ENCODE results near the gene SLC16A6. TPM values are rescaled to one million over a fixed set of nuclear protein-coding genes. Genes with fewer than 3 reads are reported as not detected.
"Not testable (repeated sequence)": the region's sequence is repeated elsewhere in the genome, so short reads cannot be mapped to it uniquely, and the experiment has no call there.

SLC16A6 gene
- total and polyA plus RNA-seq, 7 experiments from 2014 or later = 0.74 to 12.5 (median 5.8) TPM

GRCh38 chr17:68288375-68288774, 2.6 kb downstream of the SLC16A6 start:
- Histone ChIP-seq H3K27me3 (ENCODE audit: control insufficient read depth in 2 of 2, insufficient read depth in 2 of 2, low read length in 2 of 2) (no peaks in the 10 kb centered on the region), H3K4me3 (ENCODE audit: low read length) (no peak overlapping the region), H3K4me1 (ENCODE audit: control insufficient read depth in 2 of 2, insufficient read depth in 2 of 2, low read length in 2 of 2) (peaks cover 22 to 31% of the 10 kb centered on the region in 2 donors), H3K9me3 (ENCODE audit: control insufficient read depth in 2 of 3, low read length in 3 of 3) (no peaks in the 10 kb centered on the region), H3K36me3 (ENCODE audit: control insufficient read depth in 2 of 3, insufficient read depth in 3 of 3, low read length in 3 of 3) (no peaks in the 10 kb centered on the region), H3K27ac (ENCODE audit: low read depth, low read length) (no peak overlapping the region)
- POLR2A ChIA-PET = interaction anchor here (0.7 to 6.7 kb wide), 8 partner anchors 14 to 149 kb away, joined by 3 to 84 read pairs (median 4); partner anchors contain the start of gene AMZ2
- DNase-seq (no peak), ATAC-seq (no peak)
- Mint-ChIP-seq H3K36me3 (peaks cover 0 to 11% (median 0%) of the 10 kb centered on the region in 5 donors), H3K4me3 (peak overlapping the region in 5 of 10 donors; percentile 72 to 100 (median 97)), H3K27ac (peak overlapping the region; percentile 29 to 99 (median 92)), H3K27me3 (no peaks in the 10 kb centered on the region), H3K4me1 (peaks cover 28 to 65% (median 50%) of the 10 kb centered on the region in 7 donors), H3K9me3 (peaks cover 0 to 3% (median 0%) of the 10 kb centered on the region in 11 donors)
- CTCF ChIA-PET = interaction anchor here (0.6 to 2.6 kb wide), 7 partner anchors 10 to 174 kb away, joined by 3 to 10 read pairs (median 3); no protein-coding TSS in a partner anchor
- intact Hi-C loops (cut with micrococcal nuclease) = no loop called here

DNA sequence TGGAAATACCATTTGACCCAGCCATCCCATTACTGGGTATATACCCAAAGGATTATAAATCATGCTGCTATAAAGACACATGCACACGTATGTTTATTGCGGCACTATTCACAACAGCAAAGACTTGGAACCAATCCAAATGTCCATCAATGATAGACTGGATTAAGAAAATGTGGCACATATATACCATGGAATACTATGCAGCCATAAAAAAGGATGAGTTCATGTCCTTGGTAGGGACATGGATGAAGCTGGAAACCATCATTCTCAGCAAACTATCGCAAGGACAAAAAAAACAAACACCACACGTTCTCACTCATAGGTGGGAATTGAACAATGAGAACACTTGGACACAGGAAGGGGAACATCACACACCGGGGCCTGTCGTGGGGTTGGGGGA, 9.0 kb downstream of the SLC16A6 start:
- Mint-ChIP-seq H3K9me3 (peaks cover 0 to 15% (median 0%) of the 10 kb centered on the region in 11 donors), H3K36me3 (peaks cover 5 to 40% (median 31%) of the 10 kb centered on the region in 5 donors), H3K4me1 (peaks cover 2 to 34% (median 13%) of the 10 kb centered on the region in 7 donors)
- H3K27ac Mint-ChIP-seq; DNase-seq; H3K4me1 ChIP-seq (ENCODE audit: control insufficient read depth in 2 of 2, insufficient read depth in 2 of 2, low read length in 2 of 2); H3K27me3 ChIP-seq (ENCODE audit: control insufficient read depth in 2 of 2, insufficient read depth in 2 of 2, low read length in 2 of 2); H3K4me3 Mint-ChIP-seq; H3K9me3 ChIP-seq (ENCODE audit: control insufficient read depth in 2 of 3, low read length in 3 of 3); H3K27me3 Mint-ChIP-seq; ATAC-seq; CTCF ChIA-PET; intact Hi-C loops (cut with micrococcal nuclease); H3K4me3 ChIP-seq (ENCODE audit: low read length); H3K27ac ChIP-seq (ENCODE audit: low read depth, low read length): not testable (repeated sequence)
- peaks cover 1 to 11% (median 6%) of the 10 kb centered on the region in 3 experiments for H3K36me3 ChIP-seq (ENCODE audit: control insufficient read depth in 2 of 3, insufficient read depth in 3 of 3, low read length in 3 of 3)
- POLR2A ChIA-PET = interaction anchor here (1.5 kb wide), 1 partner anchor 9 kb away, joined by 3 read pairs; the partner anchor contains the start of gene SLC16A6

DNA sequence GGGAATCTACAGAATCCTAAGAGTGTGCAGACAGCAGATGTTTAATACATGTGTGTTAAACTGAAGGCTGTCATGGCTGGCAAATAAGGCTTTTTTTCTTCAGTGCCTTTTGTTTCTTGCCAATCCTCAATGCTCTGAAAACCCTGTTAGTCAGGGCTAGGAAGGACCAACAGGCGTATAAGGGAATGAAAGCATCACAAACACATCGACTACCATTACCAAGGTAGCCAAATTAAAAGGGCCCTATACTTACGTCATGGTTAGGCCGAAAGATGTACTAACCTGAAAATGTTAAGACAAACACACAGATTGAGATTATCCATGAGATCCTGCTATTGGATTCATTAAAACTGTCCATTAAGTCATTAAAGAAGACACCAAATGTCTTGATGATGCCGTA, 13.1 kb downstream of the SLC16A6 start:
- Histone ChIP-seq H3K9me3 (ENCODE audit: control insufficient read depth in 2 of 3, low read length in 3 of 3) (no peaks in the 10 kb centered on the region), H3K27me3 (ENCODE audit: control insufficient read depth in 2 of 2, insufficient read depth in 2 of 2, low read length in 2 of 2) (no peaks in the 10 kb centered on the region), H3K27ac (ENCODE audit: low read depth, low read length) (no peak overlapping the region), H3K4me3 (ENCODE audit: low read length) (no peak overlapping the region), H3K4me1 (ENCODE audit: control insufficient read depth in 2 of 2, insufficient read depth in 2 of 2, low read length in 2 of 2) (no peaks in the 10 kb centered on the region), H3K36me3 (ENCODE audit: control insufficient read depth in 2 of 3, insufficient read depth in 3 of 3, low read length in 3 of 3) (peaks cover 6 to 30% (median 6%) of the 10 kb centered on the region in 3 experiments)
- Mint-ChIP-seq H3K9me3 (peaks cover 0 to 15% (median 0%) of the 10 kb centered on the region in 11 donors), H3K4me3 (no peak overlapping the region), H3K27me3 (no peaks in the 10 kb centered on the region), H3K4me1 (peaks cover 0 to 18% (median 9%) of the 10 kb centered on the region in 7 donors), H3K27ac (no peak overlapping the region), H3K36me3 (peaks cover 5 to 54% (median 38%) of the 10 kb centered on the region in 5 donors)
- CTCF ChIA-PET = interaction anchor here (0.7 to 1.0 kb wide), 3 partner anchors 10 to 153 kb away, joined by 3 to 5 read pairs (median 3); no protein-coding TSS in a partner anchor
- intact Hi-C loops (cut with micrococcal nuclease) = no loop called here
- no peak for ATAC-seq
- POLR2A ChIA-PET = interaction anchor here (1.2 kb wide), 1 partner anchor 15 kb away, joined by 3 read pairs; no protein-coding TSS in a partner anchor
- DNase-seq = no peak

GRCh38 chr17:68276339-68276738, 14.6 kb downstream of the SLC16A6 start:
- POLR2A ChIA-PET = interaction anchor here (0.7 to 1.3 kb wide), 3 partner anchors 12 to 142 kb away, joined by 4 to 7 read pairs (median 4); no protein-coding TSS in a partner anchor
- not testable (repeated sequence) for H3K27ac ChIP-seq (ENCODE audit: low read depth, low read length)
- CTCF ChIA-PET = interaction anchor here (1.4 kb wide), 1 partner anchor 157 kb away, joined by 3 read pairs; no protein-coding TSS in a partner anchor

GRCh38 chr17:68273722-68274121, 17.2 kb downstream of the SLC16A6 start:
- no peak overlapping the region for H3K4me3 ChIP-seq (ENCODE audit: low read length)
- Mint-ChIP-seq H3K27me3 (no peaks in the 10 kb centered on the region), H3K36me3 (peaks cover 9 to 52% (median 28%) of the 10 kb centered on the region in 5 donors), H3K4me1 (peaks cover 0 to 5% (median 0%) of the 10 kb centered on the region in 7 donors), H3K4me3 (no peak overlapping the region), H3K9me3 (peaks cover 0 to 6% (median 0%) of the 10 kb centered on the region in 11 donors), H3K27ac (no peak overlapping the region)
- H3K4me1 ChIP-seq (ENCODE audit: control insufficient read depth in 2 of 2, insufficient read depth in 2 of 2, low read length in 2 of 2) = no peaks in the 10 kb centered on the region
- no peak overlapping the region for H3K27ac ChIP-seq (ENCODE audit: low read depth, low read length)
- peaks cover 9 to 50% (median 10%) of the 10 kb centered on the region in 3 experiments for H3K36me3 ChIP-seq (ENCODE audit: control insufficient read depth in 2 of 3, insufficient read depth in 3 of 3, low read length in 3 of 3)
- no peaks in the 10 kb centered on the region for H3K9me3 ChIP-seq (ENCODE audit: control insufficient read depth in 2 of 3, low read length in 3 of 3)
- ChIA-PET CTCF (interaction anchor here (0.5 kb wide), 1 partner anchor 8 kb away, joined by 3 read pairs; no protein-coding TSS in a partner anchor), POLR2A (interaction anchor here (1.0 to 2.6 kb wide), 2 partner anchors 15 to 17 kb away, joined by 4 to 12 read pairs; partner anchors contain the start of genes ARSG and SLC16A6)
- ATAC-seq (no peak), DNase-seq (no peak)
- no peaks in the 10 kb centered on the region for H3K27me3 ChIP-seq (ENCODE audit: control insufficient read depth in 2 of 2, insufficient read depth in 2 of 2, low read length in 2 of 2)
- intact Hi-C loops (cut with micrococcal nuclease) = no loop called here

More at GRCh38 chr17:68276339-68276738, 14.6 kb downstream of the SLC16A6 start:
- ATAC-seq; intact Hi-C loops (cut with micrococcal nuclease); H3K4me3 ChIP-seq (ENCODE audit: low read length); H3K27ac Mint-ChIP-seq; H3K27me3 ChIP-seq (ENCODE audit: control insufficient read depth in 2 of 2, insufficient read depth in 2 of 2, low read length in 2 of 2); H3K9me3 ChIP-seq (ENCODE audit: control insufficient read depth in 2 of 3, low read length in 3 of 3); H3K4me1 ChIP-seq (ENCODE audit: control insufficient read depth in 2 of 2, insufficient read depth in 2 of 2, low read length in 2 of 2); H3K27me3 Mint-ChIP-seq; DNase-seq; H3K4me3 Mint-ChIP-seq: not testable (repeated sequence)
- Mint-ChIP-seq H3K36me3 (peaks cover 7 to 55% (median 39%) of the 10 kb centered on the region in 5 donors), H3K4me1 (peaks cover 0 to 17% (median 9%) of the 10 kb centered on the region in 7 donors), H3K9me3 (peaks cover 0 to 11% (median 0%) of the 10 kb centered on the region in 11 donors)
- H3K36me3 ChIP-seq (ENCODE audit: control insufficient read depth in 2 of 3, insufficient read depth in 3 of 3, low read length in 3 of 3) = peaks cover 6 to 44% (median 10%) of the 10 kb centered on the region in 3 experiments

DNA sequence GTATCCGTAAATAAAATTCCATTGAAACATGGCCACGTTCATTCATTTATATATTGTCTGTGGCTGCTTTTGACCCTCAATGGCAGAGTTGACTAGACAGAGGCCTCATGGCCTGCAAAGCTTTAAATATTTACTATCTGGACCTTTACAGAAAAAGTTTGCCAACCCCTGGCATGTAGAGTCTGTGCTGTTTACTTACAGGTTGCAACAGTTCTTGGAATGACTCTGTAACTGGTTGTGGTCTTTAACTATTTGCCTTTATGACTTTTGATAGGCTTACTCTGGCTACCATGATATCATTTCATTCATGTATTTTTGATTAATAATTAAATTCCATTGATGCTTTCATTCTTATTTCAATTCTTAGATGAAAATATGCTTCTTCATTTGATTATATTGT, 25.1 kb downstream of the SLC16A6 start:
- H3K9me3 Mint-ChIP-seq; H3K4me3 ChIP-seq (ENCODE audit: low read length); H3K4me3 Mint-ChIP-seq; DNase-seq; H3K36me3 ChIP-seq (ENCODE audit: control insufficient read depth in 2 of 3, insufficient read depth in 3 of 3, low read length in 3 of 3); ATAC-seq; H3K27me3 ChIP-seq (ENCODE audit: control insufficient read depth in 2 of 2, insufficient read depth in 2 of 2, low read length in 2 of 2); H3K27me3 Mint-ChIP-seq; H3K27ac ChIP-seq (ENCODE audit: low read depth, low read length); H3K9me3 ChIP-seq (ENCODE audit: control insufficient read depth in 2 of 3, low read length in 3 of 3): not testable (repeated sequence)
- ChIA-PET POLR2A (interaction anchor here (0.6 to 3.7 kb wide), 4 partner anchors 18 to 61 kb away, joined by 3 to 28 read pairs (median 4); partner anchors contain the start of genes AMZ2, ARSG and SLC16A6), CTCF (interaction anchor here (0.6 to 4.6 kb wide), 9 partner anchors 8 to 198 kb away, joined by 3 to 45 read pairs (median 3); no protein-coding TSS in a partner anchor)
- Mint-ChIP-seq H3K27ac (peak overlapping the region in 2 of 9 donors; percentile 4 to 13), H3K36me3 (peaks cover 3 to 25% (median 9%) of the 10 kb centered on the region in 5 donors), H3K4me1 (peaks cover 9 to 37% (median 23%) of the 10 kb centered on the region in 7 donors)
- peaks cover 9 to 12% of the 10 kb centered on the region in 2 donors for H3K4me1 ChIP-seq (ENCODE audit: control insufficient read depth in 2 of 2, insufficient read depth in 2 of 2, low read length in 2 of 2)
- intact Hi-C loops (cut with micrococcal nuclease) = loop anchor here in 1 of 2 donors (10.0 kb wide), 1 partner anchor 499 kb away; no protein-coding TSS in a partner anchor
